Measurements from ENCODE around the gene VTI1A. TPM values are rescaled to one million over a fixed set of nuclear protein-coding genes. Genes with fewer than 3 reads are reported as not detected.
"Not testable (repeated sequence)": the region's sequence is repeated elsewhere in the genome, so short reads cannot be mapped to it uniquely, and the experiment has no call there.

The VTI1A gene
- total RNA-seq, 1 donor from 2014 or later: 28.0 TPM

DNA sequence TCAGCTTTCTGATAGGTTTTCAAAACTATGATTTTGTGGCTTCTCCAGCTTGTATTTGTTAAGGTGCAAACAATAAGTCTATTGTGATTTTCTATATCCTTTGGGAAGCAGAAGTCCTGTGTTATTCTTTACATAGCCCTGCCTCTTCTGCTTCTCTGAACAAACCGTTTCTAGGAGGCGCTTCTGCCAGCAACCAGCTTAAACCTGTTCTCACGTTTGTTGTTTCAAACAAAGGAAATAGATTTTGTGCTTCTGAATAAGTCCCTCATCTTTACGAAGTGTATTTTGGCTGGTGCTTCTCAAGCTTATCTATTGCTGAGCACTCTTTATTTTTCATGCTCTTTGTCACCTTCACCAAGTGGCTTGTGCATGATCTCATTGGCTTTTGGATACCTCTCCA lies 61.0 kb downstream of the VTI1A start:
- ATAC-seq: no peak

DNA sequence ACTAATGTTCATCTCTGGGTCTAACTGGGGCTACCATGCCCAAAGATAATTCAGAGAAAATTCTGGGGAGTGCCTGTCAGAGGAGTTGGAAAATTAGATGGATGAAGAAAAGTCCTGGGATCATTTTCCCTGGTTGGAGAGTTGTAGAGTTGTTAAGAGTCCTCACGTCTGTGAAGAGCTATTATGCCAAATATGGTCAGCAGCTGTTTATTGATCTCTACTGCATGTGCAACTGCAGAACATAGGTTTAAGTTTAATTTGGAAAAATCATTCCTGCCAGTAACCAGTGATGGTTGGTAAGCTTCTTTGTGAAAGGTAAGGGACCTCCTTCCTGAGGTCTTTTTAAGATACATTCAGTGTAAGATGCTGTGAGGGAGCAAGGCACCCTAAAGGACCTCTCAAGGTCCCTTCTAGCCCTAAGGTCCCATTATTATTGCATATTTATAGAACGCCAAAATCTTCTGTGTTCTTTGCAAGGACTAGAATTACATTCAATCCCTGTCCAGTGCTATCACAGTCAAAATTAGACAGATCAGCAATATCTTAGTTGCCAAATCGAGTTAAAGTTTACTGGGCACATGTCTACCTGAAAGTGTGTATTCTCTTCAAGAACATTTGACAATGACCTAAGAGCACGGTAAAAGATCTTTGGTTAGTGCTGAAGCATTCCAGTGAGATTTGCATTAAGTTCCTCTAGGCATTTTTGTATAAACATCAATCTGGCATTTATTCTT lies 62.7 kb downstream of the VTI1A start:
- no peak for ATAC-seq

DNA sequence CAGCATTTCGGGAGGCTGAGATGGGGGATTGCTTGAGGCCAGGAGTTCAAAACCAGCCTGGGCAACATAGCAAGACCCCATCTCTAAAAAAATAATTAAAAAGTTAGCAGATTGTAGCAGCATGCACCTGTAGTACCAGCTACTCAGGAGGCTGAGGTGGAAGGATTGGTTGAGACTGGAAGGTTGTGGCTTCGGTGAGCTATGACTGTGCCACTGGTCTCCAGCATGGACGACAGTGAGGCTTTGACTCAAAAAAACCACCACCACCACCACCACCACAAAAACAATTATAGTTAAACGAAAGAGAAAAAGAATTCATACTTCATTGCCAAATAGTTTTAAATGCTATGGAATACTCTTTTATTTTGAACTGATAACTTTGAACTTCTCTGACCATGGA lies 63.4 kb downstream of the VTI1A start:
- no peak for ATAC-seq

DNA sequence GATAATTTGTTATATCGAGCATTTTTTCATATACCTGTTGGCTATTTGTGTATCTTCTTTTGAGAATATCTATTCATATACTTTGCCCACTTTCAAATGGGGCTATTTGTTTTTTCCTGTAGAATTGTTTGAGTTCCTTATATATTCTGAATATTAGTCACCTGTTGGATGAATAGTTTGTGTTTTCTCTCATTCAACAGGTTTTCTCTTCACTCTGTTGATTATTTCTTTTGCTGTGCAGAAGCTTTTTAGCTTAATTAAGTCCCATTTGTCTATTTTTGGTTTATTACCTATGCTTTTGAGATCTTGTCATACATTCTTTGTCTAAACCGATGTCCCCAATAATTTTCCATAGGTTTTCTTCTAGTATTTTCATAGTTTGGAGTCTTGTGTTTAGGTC lies 65.3 kb downstream of the VTI1A start:
- no peak for ATAC-seq

DNA sequence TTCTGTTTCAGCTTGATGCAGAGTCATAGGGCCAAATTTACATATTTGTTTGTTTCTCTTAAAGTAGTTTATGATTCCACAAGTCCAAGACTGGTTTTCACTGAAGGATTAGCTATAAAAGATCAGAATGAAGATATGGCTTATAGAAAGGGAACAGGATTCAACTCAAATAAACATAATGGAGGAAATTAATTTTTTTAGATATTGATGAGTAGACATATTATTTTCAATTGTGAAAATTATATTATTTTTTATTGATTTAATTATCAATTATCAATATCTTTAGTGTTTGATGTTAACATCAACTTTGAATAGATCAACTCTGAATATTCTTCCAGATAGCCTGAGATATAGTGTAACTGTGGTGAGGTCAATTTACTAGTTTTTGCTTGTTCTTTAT lies 68.1 kb downstream of the VTI1A start:
- ATAC-seq: no peak

DNA sequence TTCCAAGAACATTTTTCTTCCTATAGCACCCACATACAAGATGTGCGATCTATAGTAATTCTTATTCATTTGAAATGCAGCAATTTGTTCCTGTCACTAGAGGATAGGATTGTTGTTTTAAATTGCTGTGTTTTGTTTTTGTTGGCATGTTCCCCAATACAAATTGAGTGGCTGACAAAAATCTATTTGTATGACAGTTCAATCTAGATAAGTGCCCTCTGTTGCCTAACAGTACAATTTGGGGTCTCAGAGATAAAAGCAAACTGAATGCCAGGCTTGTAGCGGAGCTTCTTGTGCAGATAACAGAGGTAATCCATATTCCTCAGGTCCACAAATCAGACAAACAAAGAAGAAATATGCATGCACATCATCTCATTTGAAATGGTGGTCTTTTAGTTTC lies 68.8 kb downstream of the VTI1A start:
- ATAC-seq: no peak

- no peak for ATAC-seq
These were observed 70.4 kb downstream of the VTI1A start for GRCh38 chr10:112517451-112517862.

DNA sequence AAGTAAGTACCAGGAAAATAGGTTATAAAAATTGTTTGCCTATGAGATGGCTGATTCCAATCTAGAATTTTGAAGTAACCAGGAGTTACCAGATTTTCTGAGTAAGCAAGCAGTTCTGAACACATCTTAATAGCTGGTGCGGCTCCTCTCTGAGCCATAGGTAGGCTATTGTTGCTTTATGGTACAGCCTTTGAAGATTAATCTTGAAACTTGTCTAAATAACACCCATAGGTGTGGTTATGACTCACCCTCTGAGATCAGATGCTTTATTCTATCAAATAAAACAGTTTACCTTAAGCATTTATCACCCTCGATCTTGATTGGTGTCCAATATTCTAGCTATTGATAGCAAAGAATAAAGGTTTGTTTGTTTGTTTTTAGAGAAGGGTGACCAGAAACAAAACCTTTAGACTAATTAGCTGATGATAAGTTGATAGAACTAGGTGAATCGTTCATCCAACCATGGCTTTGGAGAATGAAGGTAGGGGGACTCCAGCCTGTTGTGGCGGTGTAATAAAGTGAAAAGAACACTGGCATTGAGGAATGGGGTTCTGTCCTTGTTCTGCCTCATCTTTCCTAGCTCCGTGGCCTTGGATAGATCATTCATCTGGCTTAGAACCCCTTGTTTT lies 72.2 kb downstream of the VTI1A start:
- ATAC-seq: peak; percentile 100

DNA sequence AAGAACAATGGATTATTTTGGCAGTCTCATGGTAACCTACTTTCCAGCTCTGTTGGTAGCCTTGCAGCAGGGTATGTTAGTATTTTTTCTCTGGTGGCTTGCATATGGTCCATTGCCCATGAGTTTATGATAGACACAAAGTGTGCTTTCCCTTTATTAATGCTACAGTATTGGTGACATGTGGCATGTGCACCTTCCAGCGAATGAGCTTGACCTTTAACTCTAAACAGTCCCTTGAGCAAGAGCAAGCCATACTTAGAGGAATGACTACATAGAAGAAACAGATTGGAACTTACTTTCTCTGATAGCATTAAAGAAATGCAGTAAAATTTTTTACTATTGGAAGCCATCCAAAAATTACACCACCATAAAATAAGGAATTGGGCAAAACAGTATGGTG lies 73.9 kb downstream of the VTI1A start:
- ATAC-seq: no peak

- no peak for ATAC-seq
These were observed 77.6 kb downstream of the VTI1A start for GRCh38 chr10:112524641-112525040.

DNA sequence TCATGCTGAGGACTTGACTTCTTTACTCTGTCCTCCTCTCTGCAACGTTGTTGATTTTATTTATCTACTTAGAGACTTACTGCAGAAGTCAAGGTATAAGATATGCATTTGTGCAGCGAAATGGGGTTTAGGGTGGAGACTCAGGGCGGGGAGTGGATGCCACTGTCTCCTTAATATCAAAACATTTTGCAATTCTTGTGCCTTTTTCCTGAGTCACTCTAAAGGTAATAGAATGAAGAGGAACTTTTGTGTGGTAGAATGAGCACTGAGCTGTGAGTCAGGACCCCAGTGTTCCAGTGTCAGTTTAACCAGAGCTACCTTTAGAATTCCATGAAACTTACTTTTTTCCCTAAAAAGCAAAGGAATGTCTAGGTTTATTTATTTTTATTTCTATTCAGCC lies 78.2 kb downstream of the VTI1A start:
- peak; percentile 42 for ATAC-seq

- no peak for ATAC-seq
These were observed 79.1 kb downstream of the VTI1A start for GRCh38 chr10:112526139-112526538.

DNA sequence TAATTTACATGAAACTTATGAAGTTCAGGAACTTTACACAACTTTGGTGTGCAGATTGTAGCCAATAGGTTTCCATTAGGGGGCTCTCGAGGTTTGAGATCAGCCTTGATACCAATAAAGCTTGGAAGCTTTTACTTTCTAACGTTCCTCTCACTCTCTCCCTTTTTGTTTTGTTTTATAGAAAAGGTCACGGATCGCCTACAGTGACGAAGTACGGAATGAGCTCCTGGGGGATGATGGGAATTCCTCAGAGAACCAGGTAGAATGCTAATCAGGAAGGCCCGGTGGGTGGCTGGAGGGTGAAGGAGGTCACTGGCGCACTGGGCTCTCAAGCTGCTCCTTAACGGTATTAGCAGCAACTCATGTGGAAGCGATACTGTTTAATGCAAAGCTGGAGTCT lies 79.9 kb downstream of the VTI1A start:
- ATAC-seq: no peak

GRCh38 chr10:112528235-112528634 lies 81.2 kb downstream of the VTI1A start:
- ATAC-seq: no peak

DNA sequence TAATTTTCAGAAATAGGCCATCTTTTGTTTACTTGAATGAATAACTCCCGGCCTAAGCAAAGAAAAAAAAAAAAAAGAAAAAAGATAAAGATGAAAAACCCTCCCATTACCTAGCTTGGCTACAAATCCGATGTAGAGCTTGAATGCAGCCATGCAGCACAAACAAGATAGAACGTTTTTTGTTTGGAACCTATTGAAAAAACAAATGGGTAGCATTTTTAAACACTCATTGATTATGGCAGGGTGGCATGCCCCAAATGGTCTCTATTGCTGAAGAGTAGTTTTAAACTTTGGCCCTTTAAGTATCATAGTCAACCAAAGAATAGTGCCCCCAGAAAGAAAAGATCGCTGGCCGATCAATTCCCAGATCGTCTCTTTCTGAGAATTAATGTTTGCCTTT lies 84.4 kb downstream of the VTI1A start:
- no peak for ATAC-seq

- no peak for ATAC-seq
These were observed 85.2 kb downstream of the VTI1A start for GRCh38 chr10:112532189-112532588.

DNA sequence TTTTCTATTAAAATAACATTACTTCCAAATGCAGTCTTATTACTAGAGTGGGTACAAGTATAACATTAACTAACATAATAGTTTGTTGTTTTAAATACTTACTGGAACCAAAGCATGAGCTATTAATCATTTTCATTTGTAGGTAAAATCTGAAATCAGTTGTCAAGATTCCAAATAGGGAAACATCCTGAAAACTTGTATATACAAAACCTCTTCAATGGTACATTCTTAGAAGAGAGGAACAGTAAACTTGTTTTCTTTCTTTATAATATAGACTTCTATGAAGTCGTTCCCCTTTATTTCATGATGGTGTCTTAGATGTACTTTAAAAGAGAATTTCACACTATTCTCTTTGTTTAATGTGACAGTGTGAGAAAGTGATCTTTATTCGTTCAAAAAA lies 85.9 kb downstream of the VTI1A start:
- ATAC-seq: no peak

- ATAC-seq: no peak
These were observed 86.9 kb downstream of the VTI1A start for GRCh38 chr10:112533916-112534315.

DNA sequence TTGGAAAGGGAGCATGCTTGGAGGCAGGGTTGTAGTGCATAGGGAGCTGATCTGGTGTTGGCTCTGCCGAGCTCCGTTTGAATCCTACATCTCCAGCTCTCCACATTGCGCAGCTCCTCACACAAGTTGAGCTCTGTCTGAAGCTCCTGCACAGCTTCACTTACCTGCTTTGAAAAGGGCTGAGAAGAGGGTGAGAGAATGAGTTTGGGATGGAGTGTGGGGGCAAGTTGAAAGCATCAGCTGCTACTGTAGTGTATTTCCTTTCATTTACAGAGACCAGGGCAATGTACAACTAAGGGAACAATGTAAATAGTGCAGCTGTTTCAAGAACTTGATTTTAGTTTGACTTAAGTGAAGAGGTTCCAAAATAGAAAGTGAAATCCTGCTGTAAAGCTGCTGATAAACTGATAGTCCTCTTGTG lies 88.5 kb downstream of the VTI1A start:
- no peak for ATAC-seq

- ATAC-seq: no peak
These were observed 89.6 kb downstream of the VTI1A start for GRCh38 chr10:112536663-112537062.

DNA sequence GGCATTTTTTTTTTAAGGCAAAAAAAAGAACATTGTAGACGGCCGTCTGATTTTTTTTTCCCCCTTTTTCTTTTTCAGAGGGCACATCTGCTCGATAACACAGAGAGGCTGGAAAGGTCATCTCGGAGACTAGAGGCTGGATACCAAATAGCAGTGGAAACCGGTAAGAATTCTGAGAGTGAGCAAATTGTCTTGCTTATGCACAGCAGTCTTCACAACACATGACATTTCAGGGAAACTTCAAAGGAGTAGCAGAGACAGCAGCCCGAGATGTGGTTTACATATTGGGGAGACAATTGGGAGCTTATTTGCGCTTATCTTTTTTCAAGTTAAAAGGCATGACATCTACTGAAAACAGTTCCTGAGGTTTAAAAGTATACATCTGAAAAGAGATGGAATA lies 91.2 kb downstream of the VTI1A start:
- no peak for ATAC-seq

GRCh38 chr10:112539340-112539739 lies 92.3 kb downstream of the VTI1A start:
- ATAC-seq: no peak

GRCh38 chr10:112542823-112543222 lies 95.8 kb downstream of the VTI1A start:
- ATAC-seq: not testable (repeated sequence)

GRCh38 chr10:112546474-112546873 lies 99.5 kb downstream of the VTI1A start:
- ATAC-seq: no peak
